ENCODE data around the gene ZBTB34.

ZBTB34 gene

GRCh38 chr9:126904586-126904985 is 44.1 kb downstream of the ZBTB34 start:
- H3K4me1 ChIP-seq (ENCODE audit: control insufficient read depth, insufficient read depth, low read length) = no peaks in the 10 kb centered on the region
- no peaks in the 10 kb centered on the region for H3K36me3 ChIP-seq (ENCODE audit: control insufficient read depth in 2 of 2, insufficient read depth in 1 of 2, low read length in 2 of 2)
- no peak overlapping the region for H3K4me3 ChIP-seq (ENCODE audit: low read depth, low read length)
- ChIA-PET POLR2A (interaction anchor here (1.3 kb wide), 1 partner anchor 10 kb away, joined by 7 read pairs; the partner anchor contains the start of gene RALGPS1), CTCF (interaction anchor here (0.7 to 1.0 kb wide), 2 partner anchors 35 to 905 kb away, joined by 3 to 4 read pairs; no protein-coding TSS in a partner anchor)
- no peak overlapping the region for H3K27ac ChIP-seq (ENCODE audit: extremely low read depth, low read depth, low read length)
- no peaks in the 10 kb centered on the region for H3K9me3 ChIP-seq (ENCODE audit: control insufficient read depth, insufficient read depth, low read depth, low read length)
- TF ChIP-seq ZNF112 (tag by site-specific recombination; IDR thresholded peaks at IDR 0.05) = no peak
- no peak for TF ChIP-seq ZSCAN23 (tag by site-specific recombination; IDR thresholded peaks at IDR 0.05)

GRCh38 chr9:126906091-126906490 is 45.7 kb downstream of the ZBTB34 start:
- ChIA-PET POLR2A (no interaction called here), CTCF (no interaction called here)
- Histone ChIP-seq H3K27ac (ENCODE audit: extremely low read depth, low read depth, low read length) (no peak overlapping the region), H3K4me1 (ENCODE audit: control insufficient read depth, insufficient read depth, low read length) (no peaks in the 10 kb centered on the region), H3K36me3 (ENCODE audit: control insufficient read depth in 2 of 2, insufficient read depth in 1 of 2, low read length in 2 of 2) (no peaks in the 10 kb centered on the region), H3K4me3 (ENCODE audit: low read depth, low read length) (no peak overlapping the region), H3K9me3 (ENCODE audit: control insufficient read depth, insufficient read depth, low read depth, low read length) (no peaks in the 10 kb centered on the region)
- TF ChIP-seq SALL2 (tag by site-specific recombination; IDR thresholded peaks at IDR 0.05; ENCODE audit: borderline replicate concordance) = no peak
- no peak for TF ChIP-seq ZNF280D (tag by site-specific recombination; IDR thresholded peaks at IDR 0.05)
- TF ChIP-seq CTCF (tag by site-specific recombination; IDR thresholded peaks at IDR 0.05) = no peak
- no peak for TF ChIP-seq ZNF341 (tag by site-specific recombination; IDR thresholded peaks at IDR 0.05; ENCODE audit: low read depth)
- no peak for TF ChIP-seq ZNF791 (tag by site-specific recombination; IDR thresholded peaks at IDR 0.05)
- TF ChIP-seq KLF9 (tag by site-specific recombination; IDR thresholded peaks at IDR 0.05; ENCODE audit: low read depth) = no peak
- TF ChIP-seq ZNF10 (tag by site-specific recombination; IDR thresholded peaks at IDR 0.05) = no peak
- TF ChIP-seq ZNF561 (tag by site-specific recombination; IDR thresholded peaks at IDR 0.05; ENCODE audit: borderline replicate concordance) = no peak

GRCh38 chr9:126907058-126907457 is 46.6 kb downstream of the ZBTB34 start:
- no peak for TF ChIP-seq ZNF140 (tag by site-specific recombination; IDR thresholded peaks at IDR 0.05)
- no peak for TF ChIP-seq ZSCAN4 (tag by site-specific recombination; IDR thresholded peaks at IDR 0.05)
- no peak for TF ChIP-seq ZNF37A (tag by site-specific recombination; IDR thresholded peaks at IDR 0.05)
- TF ChIP-seq ZNF843 (tag by site-specific recombination; IDR thresholded peaks at IDR 0.05) = no peak
- TF ChIP-seq ZNF2 (tag by site-specific recombination; IDR thresholded peaks at IDR 0.05) = no peak
- no peak for TF ChIP-seq ZNF394 (tag by site-specific recombination; IDR thresholded peaks at IDR 0.05; ENCODE audit: borderline replicate concordance)
- no peak for TF ChIP-seq SP2 (tag by site-specific recombination; IDR thresholded peaks at IDR 0.05)
- no peak for TF ChIP-seq ZNF18 (tag by site-specific recombination; IDR thresholded peaks at IDR 0.05)
- no peak for TF ChIP-seq SETDB1 (IDR thresholded peaks at IDR 0.05; ENCODE audit: insufficient read length, low read length)
- no peak for TF ChIP-seq ZBTB17 (tag by site-specific recombination; IDR thresholded peaks at IDR 0.05)
- TF ChIP-seq ZNF404 (tag by site-specific recombination; IDR thresholded peaks at IDR 0.05) = no peak
- TF ChIP-seq ZNF184 (tag by site-specific recombination; IDR thresholded peaks at IDR 0.05) = no peak
- TF ChIP-seq KLF17 (tag by site-specific recombination; IDR thresholded peaks at IDR 0.05) = no peak
- TF ChIP-seq ZNF707 (tag by site-specific recombination; IDR thresholded peaks at IDR 0.05) = no peak
- no peak for TF ChIP-seq ZNF324 (tag by site-specific recombination; IDR thresholded peaks at IDR 0.05)
- TF ChIP-seq KLF16 (tag by site-specific recombination; IDR thresholded peaks at IDR 0.05) = no peak
- ChIA-PET CTCF (no interaction called here), POLR2A (no interaction called here)
- H3K4me1 ChIP-seq (ENCODE audit: control insufficient read depth, insufficient read depth, low read length) = no peaks in the 10 kb centered on the region
- no peak overlapping the region for H3K4me3 ChIP-seq (ENCODE audit: low read depth, low read length)
- no peak overlapping the region for H3K27ac ChIP-seq (ENCODE audit: extremely low read depth, low read depth, low read length)
- H3K9me3 ChIP-seq (ENCODE audit: control insufficient read depth, insufficient read depth, low read depth, low read length) = no peaks in the 10 kb centered on the region
- H3K36me3 ChIP-seq (ENCODE audit: control insufficient read depth in 2 of 2, insufficient read depth in 1 of 2, low read length in 2 of 2) = no peaks in the 10 kb centered on the region

Data from HEK293 (cell line).